ENCODE measurements around the gene CYP19A1. TPM values are rescaled to one million over a fixed set of nuclear protein-coding genes. Genes with fewer than 3 reads are reported as not detected.

Gene CYP19A1
- total and polyA plus RNA-seq, 9 of the 15 experiments (the other 6 are each of a cell fraction or from before 2014, with no cell fraction given): 0.16 to 0.63 (median 0.47) TPM; not detected in 3

GRCh38 chr15:51227940-51228732 lies 110.3 kb downstream of the CYP19A1 start (continued):
- TF ChIP-seq MAFK (IDR thresholded peaks at IDR 0.05; ENCODE audit: low read length) (peak; percentile 95), MECOM (CRISPR knock-in tag; IDR thresholded peaks at IDR 0.05) (no peak), ZBTB11 (CRISPR knock-in tag; IDR thresholded peaks at IDR 0.05) (no peak), NR2C1 (IDR thresholded peaks at IDR 0.05) (peak; percentile 53), NR2C1 (tag; IDR thresholded peaks at IDR 0.05) (peak; percentile 70), HMG20B (CRISPR knock-in tag; IDR thresholded peaks at IDR 0.05) (no peak), ZHX1 (conservative IDR thresholded peaks at IDR 0.05; ENCODE audit: low read length) (no peak), SP1 (CRISPR knock-in tag; IDR thresholded peaks at IDR 0.05) (no peak), SP2 (IDR thresholded peaks at IDR 0.05; ENCODE audit: extremely low read depth, low read depth, low read length, poor library complexity, severe bottlenecking) (no peak), MEIS2 (IDR thresholded peaks at IDR 0.05; ENCODE audit: partially characterized antibody) (peak; percentile 40), TBL1XR1 (IDR thresholded peaks at IDR 0.05; ENCODE audit: low read length in 2 of 2) (peak in 1 of 2 experiments; percentile 32; a peak in 1 of 4 replicates), FOXJ2 (tag; IDR thresholded peaks at IDR 0.05) (peak; percentile 41; the same call in 1 of the 2 replicates)

All from K562 (cell line).